ENCODE measurements around the gene DOCK3.

DNA sequence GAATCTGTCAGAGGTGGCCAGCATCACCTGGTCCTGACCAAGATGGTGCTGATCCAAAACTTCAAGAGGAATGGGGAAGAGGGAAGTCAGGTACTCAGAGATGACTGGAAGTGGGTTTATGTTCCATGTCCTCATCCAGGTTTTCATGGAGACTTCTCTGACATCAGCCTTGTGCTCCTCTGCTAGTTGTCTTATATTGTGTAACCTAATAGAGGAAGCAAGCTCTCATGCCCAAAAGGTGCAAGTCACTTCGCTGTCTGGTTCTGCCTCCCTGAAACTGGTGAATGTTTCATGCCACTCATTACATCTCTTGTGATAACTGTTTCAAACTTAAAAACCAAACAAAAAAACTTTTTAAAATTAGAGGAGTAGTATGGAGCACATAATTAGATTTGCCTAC, 583.1 kb downstream of the DOCK3 start:
- no peak for TF ChIP-seq POLR2AphosphoS2 (IDR thresholded peaks at IDR 0.05; ENCODE audit: low read depth, low read length)
- TF ChIP-seq SIN3A (IDR thresholded peaks at IDR 0.05; ENCODE audit: low read depth, low read length), result no peak
- TF ChIP-seq, protein P1, sequence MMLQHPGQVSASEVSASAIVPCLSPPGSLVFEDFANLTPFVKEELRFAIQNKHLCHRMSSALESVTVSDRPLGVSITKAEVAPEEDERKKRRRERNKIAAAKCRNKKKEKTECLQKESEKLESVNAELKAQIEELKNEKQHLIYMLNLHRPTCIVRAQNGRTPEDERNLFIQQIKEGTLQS (IDR thresholded peaks at IDR 0.05; ENCODE audit: borderline replicate concordance, extremely low read depth, low read depth, low read length), result no peak
- TF ChIP-seq, protein P2, sequence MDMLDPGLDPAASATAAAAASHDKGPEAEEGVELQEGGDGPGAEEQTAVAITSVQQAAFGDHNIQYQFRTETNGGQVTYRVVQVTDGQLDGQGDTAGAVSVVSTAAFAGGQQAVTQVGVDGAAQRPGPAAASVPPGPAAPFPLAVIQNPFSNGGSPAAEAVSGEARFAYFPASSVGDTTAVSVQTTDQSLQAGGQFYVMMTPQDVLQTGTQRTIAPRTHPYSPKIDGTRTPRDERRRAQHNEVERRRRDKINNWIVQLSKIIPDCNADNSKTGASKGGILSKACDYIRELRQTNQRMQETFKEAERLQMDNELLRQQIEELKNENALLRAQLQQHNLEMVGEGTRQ (IDR thresholded peaks at IDR 0.05; ENCODE audit: borderline replicate concordance, low read depth, low read length), result no peak
